Endodermal cell (in vitro differentiated cells): Measurements from ENCODE around the gene SGF29. TPM values are rescaled to one million over a fixed set of nuclear protein-coding genes. Genes with fewer than 3 reads are reported as not detected.

Experiments
- DNase-seq: peaks from one replicate; pipeline ENCODE4 v3.0.0-alpha.2; 2017
- H3K27ac ChIP-seq: 2 replicates; pipeline ENCODE4 v1.5.1; 2013; ENCODE audit warnings: mild to moderate bottlenecking, low read depth, low read length, moderate library complexity
- H3K27me3 ChIP-seq: 2 replicates; pipeline ENCODE4 v1.6.1; 2013; ENCODE audit warnings: mild to moderate bottlenecking, low read length, moderate library complexity; ENCODE audit not compliant: insufficient read depth, control insufficient read depth, poor library complexity, severe bottlenecking
- H3K36me3 ChIP-seq: 2 replicates; pipeline ENCODE4 v1.7.0; 2013; ENCODE audit warnings: mild to moderate bottlenecking, low read length, moderate library complexity; ENCODE audit not compliant: control insufficient read depth, insufficient read depth
- H3K4me1 ChIP-seq: one replicate; pipeline ENCODE4 v1.7.0; 2013; ENCODE audit warnings: low read length; ENCODE audit not compliant: control insufficient read depth, insufficient read depth
- H3K4me3 ChIP-seq: 2 replicates; pipeline ENCODE4 v1.5.1; 2013; ENCODE audit warnings: mild to moderate bottlenecking, low read length, moderate library complexity
- H3K9ac ChIP-seq: 2 replicates; pipeline ENCODE4 v1.6.1; 2013; ENCODE audit warnings: mild to moderate bottlenecking, low read length, moderate library complexity; ENCODE audit not compliant: poor library complexity, severe bottlenecking; ENCODE audit errors: extremely low read depth
- H3K9me3 ChIP-seq: 2 replicates; pipeline ENCODE4 v1.6.1; 2013; ENCODE audit warnings: mild to moderate bottlenecking, low read length, moderate library complexity; ENCODE audit not compliant: control insufficient read depth
- H3K27ac Mint-ChIP-seq: 2 replicates; pipeline ENCODE4 v1.8.0; 2020; ENCODE audit warnings: mixed read lengths
- H3K27me3 Mint-ChIP-seq: 2 replicates; pipeline ENCODE4 v1.8.0; 2021; ENCODE audit warnings: mild to moderate bottlenecking, mixed read lengths; ENCODE audit not compliant: insufficient read depth
- H3K36me3 Mint-ChIP-seq: 2 replicates; pipeline ENCODE4 v1.8.0; 2020; ENCODE audit warnings: low read depth, mixed read lengths
- H3K4me1 Mint-ChIP-seq: 2 replicates; pipeline ENCODE4 v1.8.0; 2020; ENCODE audit warnings: mixed read lengths
- H3K4me3 Mint-ChIP-seq: 2 replicates; pipeline ENCODE4 v1.8.0; 2020; ENCODE audit warnings: mild to moderate bottlenecking, moderate library complexity, mixed read lengths
- H3K9me3 Mint-ChIP-seq: 2 replicates; pipeline ENCODE4 v1.8.0; 2020; ENCODE audit warnings: mild to moderate bottlenecking, mixed read lengths
- CTCF ChIP-seq: fragments of 200-600 bp; sonication (generic); conservative IDR thresholded peaks from 2 replicates; pipeline ENCODE4 v1.5.0; 2021; ENCODE audit warnings: antibody characterized with exemption, mild to moderate bottlenecking
- WGBS, 2 experiments: methylation state at CpG; one replicate each; pipeline versions ENCODE4 v1.1.5 to v1.1.7; 2013; ENCODE audit warnings: missing lambda C conversion rate in 2 of 2, mixed read lengths in 1 of 2; ENCODE audit not compliant: insufficient coverage in 1 of 2, insufficient read length in 1 of 2; 5-methylcytosine and 5-hydroxymethylcytosine counted together
- total RNA-seq, 2 donors: library from RNA; stranded (reverse); fragmentation: NEBNext Ultra II Directional in 1 of 2; extraction: Animal tissue kit (Norgen Biotek cat#: 25700) in 1 of 2; gene quantifications; 2 replicates in 1 of 2; 3 replicates in 1 of 2; pipeline ENCODE4 v1.2.1, GENCODE V29; 2021

SGF29 gene
- total RNA-seq, 2 donors from 2014 or later = 16.5 to 18.9 TPM

- Histone ChIP-seq H3K36me3 (peaks cover 9% of the 10 kb centered on the region), H3K27me3 (no peaks in the 10 kb centered on the region), H3K9ac (no peak overlapping the region), H3K27ac (no peak overlapping the region), H3K4me1 (no peaks in the 10 kb centered on the region), H3K9me3 (no peaks in the 10 kb centered on the region), H3K4me3 (peak overlapping the region; percentile 72)
- DNase-seq = no peak
- Mint-ChIP-seq H3K36me3 (peaks cover 22% of the 10 kb centered on the region), H3K27me3 (peaks cover 4% of the 10 kb centered on the region), H3K4me3 (peak overlapping the region; percentile 80), H3K27ac (no peak overlapping the region), H3K9me3 (peaks cover 7% of the 10 kb centered on the region), H3K4me1 (no peaks in the 10 kb centered on the region)
- TF ChIP-seq CTCF = no peak
- 83 to 91% methylated on average over 12 to 15 of the region's 15 CpGs for WGBS, 2 experiments
Measured at GRCh38 chr16:28554634-28555423, 1.1 kb downstream of the SGF29 start.

GRCh38 chr16:28555561-28555960 lies 1.8 kb downstream of the SGF29 start:
- no peak overlapping the region for H3K27ac Mint-ChIP-seq
- no peak overlapping the region for H3K9ac ChIP-seq
- no peaks in the 10 kb centered on the region for H3K4me1 Mint-ChIP-seq
- no peak for TF ChIP-seq CTCF
- no peak overlapping the region for H3K27ac ChIP-seq
- H3K9me3 Mint-ChIP-seq = peaks cover 7% of the 10 kb centered on the region
- peaks cover 4% of the 10 kb centered on the region for H3K27me3 Mint-ChIP-seq
- 88 to 89% methylated on average over 1 to 2 of the region's 2 CpGs for WGBS, 2 experiments
- H3K36me3 Mint-ChIP-seq = peaks cover 24% of the 10 kb centered on the region
- no peak for DNase-seq
- H3K4me3 ChIP-seq = no peak overlapping the region
- peaks cover 9% of the 10 kb centered on the region for H3K36me3 ChIP-seq
- no peaks in the 10 kb centered on the region for H3K4me1 ChIP-seq
- H3K9me3 ChIP-seq = no peaks in the 10 kb centered on the region
- H3K4me3 Mint-ChIP-seq = no peak overlapping the region
- H3K27me3 ChIP-seq = no peaks in the 10 kb centered on the region

- peaks cover 9% of the 10 kb centered on the region for H3K36me3 ChIP-seq
- no peaks in the 10 kb centered on the region for H3K27me3 ChIP-seq
- H3K9me3 Mint-ChIP-seq = peaks cover 8% of the 10 kb centered on the region
- TF ChIP-seq CTCF = no peak
- peaks cover 6% of the 10 kb centered on the region for H3K4me1 Mint-ChIP-seq
- peaks cover 4% of the 10 kb centered on the region for H3K27me3 Mint-ChIP-seq
- H3K4me1 ChIP-seq = no peaks in the 10 kb centered on the region
- no peak overlapping the region for H3K4me3 Mint-ChIP-seq
- 100% methylated on average over 1 to 2 of the region's 2 CpGs for WGBS, 2 experiments
- H3K27ac Mint-ChIP-seq = no peak overlapping the region
- no peak overlapping the region for H3K4me3 ChIP-seq
- H3K27ac ChIP-seq = no peak overlapping the region
- no peak overlapping the region for H3K9ac ChIP-seq
- H3K9me3 ChIP-seq = no peaks in the 10 kb centered on the region
- no peak for DNase-seq
- H3K36me3 Mint-ChIP-seq = peaks cover 28% of the 10 kb centered on the region
Measured at GRCh38 chr16:28556914-28557320, 3.2 kb downstream of the SGF29 start.
